PC-3 (cell line): ENCODE measurements around the gene SENP5.

Experiments
- CTCF ChIP-seq: fragments of 300-600 bp; sonication (generic); conservative IDR thresholded peaks from 2 replicates; pipeline ENCODE4 v1.5.1; 2017; ENCODE audit warnings: antibody characterized with exemption, low read depth, mild to moderate bottlenecking, low read length
- EZH2 ChIP-seq: fragments of 300-600 bp; sonication (generic); IDR thresholded peaks from one replicate; pipeline ENCODE4 v1.6.1; 2017; ENCODE audit warnings: antibody characterized with exemption, mild to moderate bottlenecking, low read length; ENCODE audit not compliant: unreplicated experiment
- EZH2phosphoT487 ChIP-seq: fragments of 300-600 bp; sonication (generic); IDR thresholded peaks from 2 replicates; pipeline ENCODE4 v1.6.1; 2018; ENCODE audit warnings: mild to moderate bottlenecking, antibody characterized with exemption, low read length, borderline replicate concordance

DNA sequence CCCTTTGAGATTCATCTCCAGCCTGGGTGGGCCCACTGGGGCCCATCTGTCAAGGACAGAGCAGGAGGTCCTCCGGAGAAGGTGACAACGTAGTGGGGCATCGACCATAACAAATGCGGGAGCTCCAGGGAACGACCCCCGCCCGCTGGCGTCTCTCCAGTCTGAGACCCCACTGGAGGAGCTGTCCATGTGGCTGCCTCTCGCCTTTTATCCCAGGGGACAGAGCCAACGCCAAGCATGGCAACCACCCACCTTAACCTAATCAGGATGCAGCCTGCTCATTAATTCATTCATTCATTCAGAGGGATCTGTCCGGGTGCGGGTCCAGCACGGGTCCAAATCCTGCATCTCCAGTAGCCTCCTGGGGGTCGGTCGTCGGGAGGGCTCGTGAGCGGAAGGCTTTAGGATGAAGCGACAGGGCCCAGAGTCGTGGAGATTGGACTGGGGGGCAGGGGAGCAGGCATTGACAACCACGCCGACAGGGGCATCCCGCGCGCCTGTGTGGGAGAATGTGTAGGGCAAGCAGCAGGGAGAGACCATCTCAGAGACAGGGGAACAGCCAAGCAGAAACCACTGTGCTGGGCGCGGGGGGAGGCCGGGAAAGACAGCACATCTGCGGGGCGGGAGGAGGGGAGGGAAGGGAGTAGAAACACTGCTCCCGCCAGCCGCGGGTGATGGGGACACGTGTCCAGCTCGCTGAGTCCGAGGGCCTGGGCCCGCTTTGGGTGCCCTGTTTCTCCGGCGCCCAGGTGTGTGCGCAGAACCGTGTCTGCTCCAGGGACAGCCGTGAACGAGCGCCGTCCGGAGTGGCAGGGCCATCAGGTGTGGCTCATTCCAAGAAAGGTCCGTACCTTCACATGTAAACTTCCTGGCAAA is 99.0 kb downstream of the SENP5 start:
- TF ChIP-seq CTCF: no peak
- TF ChIP-seq EZH2: no peak
- no peak for TF ChIP-seq EZH2phosphoT487
